ENCODE data around the gene ADGRV1. TPM values are rescaled to one million over a fixed set of nuclear protein-coding genes. Genes with fewer than 3 reads are reported as not detected.

The ADGRV1 gene
- total and polyA plus RNA-seq, 4 donors: 0.36 to 0.64 (median 0.50) TPM

DNA sequence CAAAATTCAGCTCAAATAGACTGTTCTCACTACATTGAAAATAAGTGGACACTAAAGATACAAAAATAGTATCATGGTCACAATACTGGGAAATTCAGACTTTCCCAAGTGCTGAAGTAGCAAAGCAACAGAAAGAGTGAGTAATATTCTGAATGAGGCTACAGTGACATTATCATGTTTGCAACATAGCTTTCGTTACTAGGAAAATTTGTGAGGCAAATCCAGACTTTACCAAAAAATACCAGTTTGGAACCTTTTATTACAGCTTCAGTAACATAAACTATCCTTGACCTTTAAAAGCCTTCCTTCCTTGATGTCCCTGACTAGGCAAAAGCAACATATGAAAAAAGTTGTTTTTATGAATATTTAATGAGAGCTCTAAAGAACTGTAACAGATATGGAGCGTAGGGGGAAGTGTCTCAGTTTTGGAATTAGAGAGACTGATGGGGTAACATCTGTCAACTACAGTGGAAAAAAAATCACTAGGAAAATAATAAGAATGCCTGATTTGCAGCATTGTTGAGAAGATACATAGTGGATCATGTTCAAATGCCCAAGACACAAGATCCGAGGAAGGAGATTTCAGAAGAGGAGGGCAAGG, 312.9 kb downstream of the ADGRV1 start:
- no peaks in the 10 kb centered on the region for H3K27me3 ChIP-seq (ENCODE audit: control insufficient read depth in 1 of 2, insufficient read depth in 2 of 2, low read length in 1 of 2)
- DNase-seq (no peak), ATAC-seq (ENCODE audit: low FRiP score) (peak; percentile 63)
- no peak overlapping the region for H3K4me3 ChIP-seq (ENCODE audit: low read length in 2 of 2)
- 66 to 67% methylated on average over 3 of the region's 3 CpGs for WGBS, 2 donors
- intact Hi-C loops (cut with DNase I): no loop called here
- peaks cover 0 to 2% of the 10 kb centered on the region in 2 donors for H3K4me1 ChIP-seq (ENCODE audit: control insufficient read depth in 1 of 2, insufficient read depth in 2 of 2, low read length in 2 of 2)
- no peaks in the 10 kb centered on the region for H3K9me3 ChIP-seq (ENCODE audit: control insufficient read depth, low read length)
- no peak overlapping the region for H3K27ac ChIP-seq (ENCODE audit: low read depth in 1 of 2, low read length in 2 of 2)
- H3K36me3 ChIP-seq (ENCODE audit: control insufficient read depth in 1 of 2, insufficient read depth in 2 of 2, low read length in 1 of 2): no peaks in the 10 kb centered on the region

DNA sequence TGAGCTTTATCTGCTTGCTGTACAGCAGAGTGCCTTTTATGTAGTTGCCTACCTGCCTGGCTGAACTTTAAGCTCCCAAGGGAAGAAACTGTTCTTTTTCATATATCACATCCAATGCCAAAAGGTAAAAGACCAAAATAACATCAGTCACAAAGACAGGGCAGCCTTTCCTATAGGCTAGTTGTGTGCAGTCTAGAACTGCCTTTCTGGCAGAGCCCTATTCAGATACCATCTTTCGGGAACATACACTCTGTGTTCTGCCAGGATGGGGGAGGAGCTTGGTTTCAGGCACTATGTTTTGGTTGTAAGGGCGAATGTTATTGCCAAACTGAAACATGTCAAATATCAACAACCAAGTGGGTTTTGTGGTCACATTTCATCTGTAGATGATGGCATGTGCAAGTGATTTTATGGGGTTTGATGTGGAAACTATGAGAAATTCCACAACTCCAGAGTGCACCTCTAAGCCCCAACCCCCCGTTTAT, 314.5 kb downstream of the ADGRV1 start:
- ATAC-seq (ENCODE audit: low FRiP score): no peak
- DNase-seq: no peak

DNA sequence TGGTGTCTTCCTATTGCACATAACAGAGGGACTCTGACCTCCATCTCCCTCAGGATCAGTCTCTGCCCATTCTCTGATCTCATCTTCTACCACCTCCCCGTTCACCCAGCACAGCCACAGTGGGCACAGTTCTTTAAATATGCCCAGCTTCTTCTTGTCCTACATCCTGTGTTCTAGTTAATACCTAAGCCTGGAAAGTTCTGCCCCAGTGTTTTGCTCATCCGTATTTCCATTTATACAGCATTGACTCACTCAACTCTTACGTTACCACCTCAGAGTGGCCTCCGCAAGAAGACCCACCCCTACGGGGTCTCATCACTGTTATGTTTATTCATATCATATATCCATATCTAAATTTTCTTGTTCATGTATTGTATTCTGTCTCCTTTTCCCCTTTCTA, 315.5 kb downstream of the ADGRV1 start:
- Histone ChIP-seq H3K4me1 (ENCODE audit: control insufficient read depth in 1 of 2, insufficient read depth in 2 of 2, low read length in 2 of 2) (peaks cover 0 to 2% of the 10 kb centered on the region in 2 donors), H3K36me3 (ENCODE audit: control insufficient read depth in 1 of 2, insufficient read depth in 2 of 2, low read length in 1 of 2) (no peaks in the 10 kb centered on the region), H3K27ac (ENCODE audit: low read depth in 1 of 2, low read length in 2 of 2) (no peak overlapping the region), H3K27me3 (ENCODE audit: control insufficient read depth in 1 of 2, insufficient read depth in 2 of 2, low read length in 1 of 2) (no peaks in the 10 kb centered on the region), H3K9me3 (ENCODE audit: control insufficient read depth, low read length) (no peaks in the 10 kb centered on the region), H3K4me3 (ENCODE audit: low read length in 2 of 2) (no peak overlapping the region)
- intact Hi-C loops (cut with DNase I): no loop called here
- 95% methylated on average over 5 of the region's 5 CpGs for WGBS, 2 donors
- ATAC-seq (ENCODE audit: low FRiP score) (no peak), DNase-seq (no peak)

More for the DNA sequence above, 314.5 kb downstream of the ADGRV1 start:
- no peaks in the 10 kb centered on the region for H3K36me3 ChIP-seq (ENCODE audit: control insufficient read depth in 1 of 2, insufficient read depth in 2 of 2, low read length in 1 of 2)
- intact Hi-C loops (cut with DNase I): no loop called here
- no peak overlapping the region for H3K4me3 ChIP-seq (ENCODE audit: low read length in 2 of 2)
- H3K27ac ChIP-seq (ENCODE audit: low read depth in 1 of 2, low read length in 2 of 2): no peak overlapping the region
- H3K4me1 ChIP-seq (ENCODE audit: control insufficient read depth in 1 of 2, insufficient read depth in 2 of 2, low read length in 2 of 2): peaks cover 0 to 2% of the 10 kb centered on the region in 2 donors
- no peaks in the 10 kb centered on the region for H3K9me3 ChIP-seq (ENCODE audit: control insufficient read depth, low read length)
- WGBS, 2 donors: 29 to 33% methylated on average over 3 of the region's 3 CpGs
- no peaks in the 10 kb centered on the region for H3K27me3 ChIP-seq (ENCODE audit: control insufficient read depth in 1 of 2, insufficient read depth in 2 of 2, low read length in 1 of 2)

GRCh38 chr5:90875456-90875855, 316.9 kb downstream of the ADGRV1 start:
- Histone ChIP-seq H3K27me3 (ENCODE audit: control insufficient read depth in 1 of 2, insufficient read depth in 2 of 2, low read length in 1 of 2) (no peaks in the 10 kb centered on the region), H3K9me3 (ENCODE audit: control insufficient read depth, low read length) (no peaks in the 10 kb centered on the region), H3K36me3 (ENCODE audit: control insufficient read depth in 1 of 2, insufficient read depth in 2 of 2, low read length in 1 of 2) (no peaks in the 10 kb centered on the region), H3K27ac (ENCODE audit: low read depth in 1 of 2, low read length in 2 of 2) (no peak overlapping the region), H3K4me3 (ENCODE audit: low read length in 2 of 2) (no peak overlapping the region), H3K4me1 (ENCODE audit: control insufficient read depth in 1 of 2, insufficient read depth in 2 of 2, low read length in 2 of 2) (peaks cover 0 to 2% of the 10 kb centered on the region in 2 donors)
- DNase-seq (no peak), ATAC-seq (ENCODE audit: low FRiP score) (no peak)
- intact Hi-C loops (cut with DNase I): no loop called here

DNA sequence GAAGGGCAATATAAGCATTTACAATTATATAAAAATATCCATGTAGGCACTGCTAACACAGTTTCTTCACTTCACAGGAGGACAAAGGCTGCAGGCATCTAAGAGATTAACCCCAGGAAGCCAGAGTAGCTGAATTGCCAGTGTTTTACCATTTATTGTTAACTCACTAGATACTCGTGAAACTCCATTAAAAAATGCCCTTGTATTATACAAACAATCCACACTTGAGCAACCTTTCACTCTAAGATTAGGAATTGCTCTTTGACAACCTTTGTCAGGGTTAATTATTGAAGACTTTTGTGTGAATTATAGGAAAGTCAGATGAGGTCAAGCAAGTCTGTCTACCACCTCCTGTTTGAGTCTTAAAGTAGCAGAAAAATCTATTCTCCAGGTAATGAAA, 317.8 kb downstream of the ADGRV1 start:
- DNase-seq (no peak), ATAC-seq (ENCODE audit: low FRiP score) (no peak)
- Histone ChIP-seq H3K9me3 (ENCODE audit: control insufficient read depth, low read length) (no peaks in the 10 kb centered on the region), H3K27ac (ENCODE audit: low read depth in 1 of 2, low read length in 2 of 2) (no peak overlapping the region), H3K27me3 (ENCODE audit: control insufficient read depth in 1 of 2, insufficient read depth in 2 of 2, low read length in 1 of 2) (no peaks in the 10 kb centered on the region), H3K4me3 (ENCODE audit: low read length in 2 of 2) (no peak overlapping the region), H3K4me1 (ENCODE audit: control insufficient read depth in 1 of 2, insufficient read depth in 2 of 2, low read length in 2 of 2) (peaks cover 0 to 2% of the 10 kb centered on the region in 2 donors), H3K36me3 (ENCODE audit: control insufficient read depth in 1 of 2, insufficient read depth in 2 of 2, low read length in 1 of 2) (no peaks in the 10 kb centered on the region)
- WGBS, 2 donors: 63 to 73% methylated on average over 1 of the region's 1 CpG
- intact Hi-C loops (cut with DNase I): no loop called here

- H3K27ac ChIP-seq (ENCODE audit: low read depth in 1 of 2, low read length in 2 of 2): no peak overlapping the region
- 92 to 95% methylated on average over 2 of the region's 2 CpGs for WGBS, 2 donors
- DNase-seq: no peak
- H3K36me3 ChIP-seq (ENCODE audit: control insufficient read depth in 1 of 2, insufficient read depth in 2 of 2, low read length in 1 of 2): no peaks in the 10 kb centered on the region
- no peaks in the 10 kb centered on the region for H3K9me3 ChIP-seq (ENCODE audit: control insufficient read depth, low read length)
- no peak for ATAC-seq (ENCODE audit: low FRiP score)
- no peaks in the 10 kb centered on the region for H3K27me3 ChIP-seq (ENCODE audit: control insufficient read depth in 1 of 2, insufficient read depth in 2 of 2, low read length in 1 of 2)
- peaks cover 0 to 2% of the 10 kb centered on the region in 2 donors for H3K4me1 ChIP-seq (ENCODE audit: control insufficient read depth in 1 of 2, insufficient read depth in 2 of 2, low read length in 2 of 2)
- intact Hi-C loops (cut with DNase I): no loop called here
- H3K4me3 ChIP-seq (ENCODE audit: low read length in 2 of 2): no peak overlapping the region
These were observed 318.5 kb downstream of the ADGRV1 start for GRCh38 chr5:90877049-90877448.

DNA sequence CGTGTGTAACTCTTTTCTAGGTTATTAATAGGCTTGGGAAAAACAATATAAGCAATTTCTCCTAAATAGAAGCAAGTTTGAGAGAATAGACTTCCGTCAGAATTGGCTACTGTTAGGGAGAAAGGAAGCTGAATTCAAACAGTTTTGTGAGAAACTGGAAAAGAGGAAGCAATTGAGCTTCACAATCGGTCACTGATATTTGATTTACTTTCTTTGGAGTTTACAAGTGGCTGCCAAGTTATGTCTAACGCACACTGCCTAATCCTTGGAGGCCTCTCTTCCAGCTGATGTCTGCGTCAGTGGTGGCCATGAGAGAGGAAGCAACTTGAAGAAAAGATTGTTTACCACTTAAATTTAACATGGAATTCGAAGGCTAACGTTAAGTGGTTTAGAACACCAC, 319.5 kb downstream of the ADGRV1 start:
- Histone ChIP-seq H3K4me3 (ENCODE audit: low read length in 2 of 2) (no peak overlapping the region), H3K4me1 (ENCODE audit: control insufficient read depth in 1 of 2, insufficient read depth in 2 of 2, low read length in 2 of 2) (peaks cover 0 to under 1% of the 10 kb centered on the region in 2 donors), H3K27me3 (ENCODE audit: control insufficient read depth in 1 of 2, insufficient read depth in 2 of 2, low read length in 1 of 2) (no peaks in the 10 kb centered on the region), H3K27ac (ENCODE audit: low read depth in 1 of 2, low read length in 2 of 2) (no peak overlapping the region), H3K36me3 (ENCODE audit: control insufficient read depth in 1 of 2, insufficient read depth in 2 of 2, low read length in 1 of 2) (no peaks in the 10 kb centered on the region), H3K9me3 (ENCODE audit: control insufficient read depth, low read length) (no peaks in the 10 kb centered on the region)
- intact Hi-C loops (cut with DNase I): no loop called here
- 52 to 65% methylated on average over 7 of the region's 7 CpGs for WGBS, 2 donors
- no peak for DNase-seq
- no peak for ATAC-seq (ENCODE audit: low FRiP score)

DNA sequence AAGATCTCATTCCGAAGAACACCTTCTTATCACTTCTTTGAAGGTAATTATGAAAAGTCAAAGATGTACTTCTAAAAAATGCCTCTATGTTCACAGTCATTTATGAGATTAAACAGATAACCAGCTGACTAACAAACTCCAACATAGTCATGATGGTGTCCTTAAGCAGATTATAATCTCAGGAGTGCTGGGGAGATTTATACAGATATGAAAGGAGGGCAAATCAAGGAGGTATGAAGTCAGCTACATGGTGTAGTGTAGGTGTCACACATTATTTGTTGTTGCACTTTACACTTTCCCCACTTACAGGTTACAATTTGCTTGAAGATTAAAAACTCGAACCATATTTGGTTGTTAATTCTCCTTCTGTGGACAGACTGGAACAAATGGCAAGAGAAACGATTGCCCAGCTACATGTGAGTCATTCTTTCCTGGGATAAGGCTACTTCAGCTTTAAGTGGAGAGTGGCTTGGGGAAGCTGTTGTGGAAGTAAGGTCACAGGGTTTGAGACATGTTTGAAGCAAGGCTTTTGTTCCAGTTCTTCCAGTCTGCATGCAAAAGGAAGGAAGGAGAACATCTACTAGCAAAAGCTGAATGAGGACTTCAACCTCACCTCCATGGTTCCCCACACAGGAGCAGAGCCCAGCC, 320.1 kb downstream of the ADGRV1 start:
- ATAC-seq (ENCODE audit: low FRiP score): peak; percentile 80

DNA sequence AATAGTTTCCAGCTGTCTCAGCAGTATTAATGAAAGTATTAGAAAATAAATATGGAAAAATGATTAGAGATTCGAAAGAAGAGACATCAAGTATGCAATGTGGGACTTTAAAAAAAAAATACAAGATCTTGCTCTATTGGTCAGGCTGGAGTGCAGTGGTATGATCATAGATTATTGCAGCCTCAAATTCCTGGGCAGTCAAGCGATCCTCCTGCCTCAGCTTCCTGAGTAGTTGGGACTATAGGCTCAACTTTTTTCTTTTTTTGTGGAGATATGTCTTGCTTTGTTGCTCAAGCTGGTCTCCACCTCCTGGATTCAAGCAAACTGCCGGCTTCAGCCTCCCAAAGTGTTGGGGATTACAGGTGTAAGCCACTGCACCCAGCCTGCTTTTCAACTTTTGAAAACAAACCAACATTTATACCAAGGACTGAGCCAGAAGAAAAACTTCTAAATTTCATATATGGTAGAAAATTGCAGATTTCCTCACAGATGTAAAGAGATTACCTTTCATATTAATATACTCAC, 323.1 kb downstream of the ADGRV1 start:
- intact Hi-C loops (cut with DNase I): no loop called here
- Histone ChIP-seq H3K4me1 (ENCODE audit: control insufficient read depth in 1 of 2, insufficient read depth in 2 of 2, low read length in 2 of 2) (no peaks in the 10 kb centered on the region), H3K9me3 (ENCODE audit: control insufficient read depth, low read length) (no peaks in the 10 kb centered on the region), H3K27me3 (ENCODE audit: control insufficient read depth in 1 of 2, insufficient read depth in 2 of 2, low read length in 1 of 2) (no peaks in the 10 kb centered on the region), H3K4me3 (ENCODE audit: low read length in 2 of 2) (no peak overlapping the region), H3K27ac (ENCODE audit: low read depth in 1 of 2, low read length in 2 of 2) (no peak overlapping the region), H3K36me3 (ENCODE audit: control insufficient read depth in 1 of 2, insufficient read depth in 2 of 2, low read length in 1 of 2) (no peaks in the 10 kb centered on the region)
- WGBS, 2 donors: 57 to 77% methylated on average over 3 of the region's 3 CpGs
- ATAC-seq (ENCODE audit: low FRiP score) (no peak), DNase-seq (no peak)

More for the DNA sequence above, 320.1 kb downstream of the ADGRV1 start:
- Histone ChIP-seq H3K27ac (ENCODE audit: low read depth in 1 of 2, low read length in 2 of 2) (no peak overlapping the region), H3K9me3 (ENCODE audit: control insufficient read depth, low read length) (no peaks in the 10 kb centered on the region), H3K4me1 (ENCODE audit: control insufficient read depth in 1 of 2, insufficient read depth in 2 of 2, low read length in 2 of 2) (no peaks in the 10 kb centered on the region), H3K4me3 (ENCODE audit: low read length in 2 of 2) (no peak overlapping the region), H3K36me3 (ENCODE audit: control insufficient read depth in 1 of 2, insufficient read depth in 2 of 2, low read length in 1 of 2) (no peaks in the 10 kb centered on the region), H3K27me3 (ENCODE audit: control insufficient read depth in 1 of 2, insufficient read depth in 2 of 2, low read length in 1 of 2) (no peaks in the 10 kb centered on the region)
- whole genome bisulfite sequencing, 2 donors: 48 to 53% methylated on average over 3 of the region's 3 CpGs
- intact Hi-C loops (cut with DNase I): no loop called here
- DNase-seq: no peak

Data from aorta (tissue), 5 donors.